ENCODE measurements around the gene OLA1. TPM values are rescaled to one million over a fixed set of nuclear protein-coding genes. Genes with fewer than 3 reads are reported as not detected.

OLA1 gene
- total RNA-seq, 2 donors from 2014 or later: 127 to 181 TPM

DNA sequence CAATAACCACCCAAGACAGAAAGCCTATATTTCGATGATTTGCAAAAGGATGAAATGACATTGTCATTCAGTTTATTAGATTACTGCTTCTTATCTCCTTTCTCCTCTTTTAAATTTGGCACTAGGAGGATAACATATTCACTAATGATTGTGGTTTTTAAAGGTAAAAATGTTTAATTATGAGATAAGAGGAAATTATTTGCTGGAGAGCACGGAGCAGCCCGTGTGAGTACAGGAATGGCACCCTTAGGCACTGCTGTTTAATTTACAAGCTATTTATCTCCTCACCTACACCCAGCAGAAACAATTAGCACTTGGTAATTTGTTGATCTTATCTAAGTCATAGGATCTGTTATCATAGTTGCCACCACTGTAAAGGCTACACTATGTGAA lies 195.8 kb downstream of the OLA1 start:
- no peak overlapping the region for H3K27ac ChIP-seq (ENCODE audit: low read depth, low read length)
- Mint-ChIP-seq H3K4me1 (peaks cover 29% of the 10 kb centered on the region), H3K27me3 (ENCODE audit: insufficient read depth) (no peaks in the 10 kb centered on the region), H3K27ac (no peak overlapping the region), H3K4me3 (no peak overlapping the region), H3K36me3 (ENCODE audit: low read depth) (no peaks in the 10 kb centered on the region), H3K9me3 (no peaks in the 10 kb centered on the region)
- TF ChIP-seq, protein P1, sequence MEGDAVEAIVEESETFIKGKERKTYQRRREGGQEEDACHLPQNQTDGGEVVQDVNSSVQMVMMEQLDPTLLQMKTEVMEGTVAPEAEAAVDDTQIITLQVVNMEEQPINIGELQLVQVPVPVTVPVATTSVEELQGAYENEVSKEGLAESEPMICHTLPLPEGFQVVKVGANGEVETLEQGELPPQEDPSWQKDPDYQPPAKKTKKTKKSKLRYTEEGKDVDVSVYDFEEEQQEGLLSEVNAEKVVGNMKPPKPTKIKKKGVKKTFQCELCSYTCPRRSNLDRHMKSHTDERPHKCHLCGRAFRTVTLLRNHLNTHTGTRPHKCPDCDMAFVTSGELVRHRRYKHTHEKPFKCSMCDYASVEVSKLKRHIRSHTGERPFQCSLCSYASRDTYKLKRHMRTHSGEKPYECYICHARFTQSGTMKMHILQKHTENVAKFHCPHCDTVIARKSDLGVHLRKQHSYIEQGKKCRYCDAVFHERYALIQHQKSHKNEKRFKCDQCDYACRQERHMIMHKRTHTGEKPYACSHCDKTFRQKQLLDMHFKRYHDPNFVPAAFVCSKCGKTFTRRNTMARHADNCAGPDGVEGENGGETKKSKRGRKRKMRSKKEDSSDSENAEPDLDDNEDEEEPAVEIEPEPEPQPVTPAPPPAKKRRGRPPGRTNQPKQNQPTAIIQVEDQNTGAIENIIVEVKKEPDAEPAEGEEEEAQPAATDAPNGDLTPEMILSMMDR (conservative IDR thresholded peaks at IDR 0.05): no peak
- WGBS, 2 experiments (ENCODE audit: insufficient coverage in 1 of 2, insufficient read length in 1 of 2): 74% methylated on average over 3 of the region's 3 CpGs; no CpG with 5 or more reads in 1 of the 2 experiments
- no peaks in the 10 kb centered on the region for H3K27me3 ChIP-seq (ENCODE audit: control insufficient read depth, insufficient read depth, low read length, poor library complexity, severe bottlenecking)
- peak overlapping the region; percentile 64 for H3K4me3 ChIP-seq (ENCODE audit: low read length)
- H3K9me3 ChIP-seq (ENCODE audit: control insufficient read depth, low read length): peaks cover 5% of the 10 kb centered on the region
- H3K36me3 ChIP-seq (ENCODE audit: control insufficient read depth, insufficient read depth, low read length): no peaks in the 10 kb centered on the region
- no peak overlapping the region for H3K9ac ChIP-seq (ENCODE audit: extremely low read depth, low read length, poor library complexity, severe bottlenecking)
- peaks cover 14% of the 10 kb centered on the region for H3K4me1 ChIP-seq (ENCODE audit: control insufficient read depth, insufficient read depth, low read length)
- no peak for DNase-seq

DNA sequence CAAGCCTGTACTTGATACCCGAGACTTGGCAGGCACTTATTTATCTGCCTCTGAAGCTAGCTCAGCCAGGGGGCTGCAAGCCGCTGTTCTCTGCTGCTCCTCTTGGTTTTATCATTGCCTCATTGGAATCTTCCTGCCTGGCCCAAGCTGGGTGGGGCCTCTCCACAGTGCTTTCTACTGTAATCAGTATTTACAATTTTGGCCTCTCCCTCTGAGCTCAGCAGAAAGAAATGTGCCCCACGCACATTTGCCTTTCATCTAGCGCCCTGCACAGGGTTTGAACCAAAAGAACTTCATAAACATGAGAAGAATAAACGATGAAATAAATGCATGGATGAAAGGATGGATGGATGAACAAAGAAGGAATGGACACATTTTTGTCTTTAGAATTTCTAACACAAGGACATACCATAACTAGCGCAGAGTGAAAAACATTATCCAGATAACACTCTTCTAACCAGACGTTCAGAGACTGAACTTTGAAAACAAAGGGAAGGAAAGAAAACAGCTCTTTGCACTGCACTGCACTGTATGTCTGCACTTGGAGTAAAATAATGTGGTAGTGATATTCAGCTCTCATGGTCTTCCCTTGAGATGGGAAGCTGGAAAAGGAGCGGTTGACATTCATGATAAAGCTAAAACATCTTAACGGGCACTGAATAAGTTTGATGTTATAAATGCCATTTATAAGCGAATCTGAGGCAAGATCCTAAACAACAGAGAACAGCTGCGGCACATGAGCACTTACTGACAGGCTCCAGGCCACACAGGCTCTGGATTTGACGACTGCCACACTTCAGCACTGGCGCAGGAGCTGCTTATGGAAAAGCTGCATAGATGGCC lies 196.4 kb downstream of the OLA1 start:
- Histone ChIP-seq H3K27me3 (ENCODE audit: control insufficient read depth, insufficient read depth, low read length, poor library complexity, severe bottlenecking) (no peaks in the 10 kb centered on the region), H3K27ac (ENCODE audit: low read depth, low read length) (peak overlapping the region; percentile 45), H3K4me1 (ENCODE audit: control insufficient read depth, insufficient read depth, low read length) (peaks cover 15% of the 10 kb centered on the region), H3K4me3 (ENCODE audit: low read length) (peak overlapping the region; percentile 64), H3K36me3 (ENCODE audit: control insufficient read depth, insufficient read depth, low read length) (no peaks in the 10 kb centered on the region), H3K9me3 (ENCODE audit: control insufficient read depth, low read length) (peaks cover 5% of the 10 kb centered on the region), H3K9ac (ENCODE audit: extremely low read depth, low read length, poor library complexity, severe bottlenecking) (no peak overlapping the region)
- no peak overlapping the region for H3K27ac Mint-ChIP-seq
- DNase-seq: peak; percentile 81
- no peaks in the 10 kb centered on the region for H3K36me3 Mint-ChIP-seq (ENCODE audit: low read depth)
- TF ChIP-seq, protein P1 (conservative IDR thresholded peaks at IDR 0.05): no peak
- H3K27me3 Mint-ChIP-seq (ENCODE audit: insufficient read depth): no peaks in the 10 kb centered on the region
- WGBS, 2 experiments (ENCODE audit: insufficient coverage in 1 of 2, insufficient read length in 1 of 2): 65 to 73% methylated on average over 6 to 12 of the region's 13 CpGs
- peaks cover 32% of the 10 kb centered on the region for H3K4me1 Mint-ChIP-seq
- no peak overlapping the region for H3K4me3 Mint-ChIP-seq
- H3K9me3 Mint-ChIP-seq: no peaks in the 10 kb centered on the region

DNA sequence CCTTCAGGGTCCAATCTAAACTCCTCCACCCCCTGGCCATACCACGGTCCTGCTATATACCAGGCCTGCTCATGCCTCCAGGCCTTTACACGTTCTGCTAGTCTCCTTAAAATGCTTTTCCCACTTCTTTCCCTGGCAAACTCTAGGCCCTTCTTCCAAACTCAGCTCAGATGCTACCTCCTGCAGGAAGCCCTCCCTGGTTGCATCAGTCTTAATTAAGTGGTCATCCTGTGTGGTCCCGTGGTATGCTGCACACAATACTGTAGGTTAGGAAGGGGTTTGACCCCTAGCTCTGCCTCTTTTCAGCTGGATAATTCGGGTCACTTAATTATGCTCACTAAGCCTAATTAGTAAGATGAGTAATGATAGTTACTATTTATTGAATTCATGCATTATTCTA lies 197.3 kb downstream of the OLA1 start:
- Histone ChIP-seq H3K9ac (ENCODE audit: extremely low read depth, low read length, poor library complexity, severe bottlenecking) (no peak overlapping the region), H3K36me3 (ENCODE audit: control insufficient read depth, insufficient read depth, low read length) (no peaks in the 10 kb centered on the region), H3K4me1 (ENCODE audit: control insufficient read depth, insufficient read depth, low read length) (peaks cover 15% of the 10 kb centered on the region), H3K9me3 (ENCODE audit: control insufficient read depth, low read length) (peaks cover 10% of the 10 kb centered on the region), H3K27ac (ENCODE audit: low read depth, low read length) (no peak overlapping the region), H3K4me3 (ENCODE audit: low read length) (no peak overlapping the region), H3K27me3 (ENCODE audit: control insufficient read depth, insufficient read depth, low read length, poor library complexity, severe bottlenecking) (no peaks in the 10 kb centered on the region)
- Mint-ChIP-seq H3K27ac (no peak overlapping the region), H3K4me1 (peaks cover 32% of the 10 kb centered on the region), H3K4me3 (no peak overlapping the region), H3K27me3 (ENCODE audit: insufficient read depth) (no peaks in the 10 kb centered on the region), H3K9me3 (peaks cover 3% of the 10 kb centered on the region), H3K36me3 (ENCODE audit: low read depth) (no peaks in the 10 kb centered on the region)
- WGBS, 2 experiments (ENCODE audit: insufficient coverage in 1 of 2, insufficient read length in 1 of 2): 88 to 94% methylated on average over 2 to 4 of the region's 4 CpGs
- TF ChIP-seq, protein P1 (conservative IDR thresholded peaks at IDR 0.05): no peak
- DNase-seq: no peak
